HK-2 (cell line): ENCODE results near the gene SULF2.
A peak's percentile ranks its signal among the peaks of the same experiment; 100 is the strongest.
"Not testable (repeated sequence)": the region's sequence is repeated elsewhere in the genome, so short reads cannot be mapped to it uniquely, and the experiment has no call there.

Experiments used
- DNase-seq: peaks from one replicate; pipeline ENCODE4 v3.0.0-alpha.2; 2018; ENCODE audit not compliant: unreplicated experiment

Gene SULF2

GRCh38 chr20:47785311-47785853 lies at the start of gene SULF2:
Gene SULF2, minus strand, starts transcription at chr20:47785481. Its CDS starts 28,118 bp downstream, at chr20:47757363.
- DNase-seq = no peak

GRCh38 chr20:47831675-47832074 lies 46.4 kb upstream of the SULF2 start:
- not testable (repeated sequence) for DNase-seq

- DNase-seq = not testable (repeated sequence)
Measured at GRCh38 chr20:47826716-47827115, 41.4 kb upstream of the SULF2 start.

GRCh38 chr20:47826006-47826405 lies 40.7 kb upstream of the SULF2 start:
- not testable (repeated sequence) for DNase-seq

GRCh38 chr20:47825011-47825762 lies 39.9 kb upstream of the SULF2 start:
- DNase-seq = no peak

- DNase-seq = not testable (repeated sequence)
Measured at GRCh38 chr20:47823941-47824340, 38.7 kb upstream of the SULF2 start.

- DNase-seq = peak; percentile 41
Measured at GRCh38 chr20:47821481-47822100, 36.3 kb upstream of the SULF2 start.

- DNase-seq = no peak
Measured at GRCh38 chr20:47818996-47819609, 33.8 kb upstream of the SULF2 start.

GRCh38 chr20:47818466-47818865 lies 33.2 kb upstream of the SULF2 start:
- DNase-seq = no peak

- no peak for DNase-seq
Measured at GRCh38 chr20:47818016-47818415, 32.7 kb upstream of the SULF2 start.

GRCh38 chr20:47817573-47817972 lies 32.3 kb upstream of the SULF2 start:
- no peak for DNase-seq

- no peak for DNase-seq
Measured at GRCh38 chr20:47816487-47817451, 31.5 kb upstream of the SULF2 start.

GRCh38 chr20:47815866-47816265 lies 30.6 kb upstream of the SULF2 start:
- no peak for DNase-seq

- no peak for DNase-seq
Measured at GRCh38 chr20:47815416-47815806, 30.1 kb upstream of the SULF2 start.

GRCh38 chr20:47814632-47815415 lies 29.5 kb upstream of the SULF2 start:
- no peak for DNase-seq

GRCh38 chr20:47810721-47811347 lies 25.6 kb upstream of the SULF2 start:
- DNase-seq = no peak

GRCh38 chr20:47810116-47810677 lies 24.9 kb upstream of the SULF2 start:
- DNase-seq = no peak

GRCh38 chr20:47809161-47809960 lies 24.1 kb upstream of the SULF2 start:
- DNase-seq = no peak

GRCh38 chr20:47805951-47806350 lies 20.7 kb upstream of the SULF2 start:
- DNase-seq = no peak
